GM18951 (cell line): ENCODE data around the gene AGAP1.

Experiments used
- POLR2A ChIP-seq: IDR thresholded peaks from 4 replicates; pipeline ENCODE4 v1.6.1; 2011; ENCODE audit warnings: mild to moderate bottlenecking; ENCODE audit not compliant: insufficient read length, insufficient read depth; ENCODE audit errors: extremely low read depth
- in situ Hi-C: fragments of 300-500 bp; cut with MboI; formaldehyde crosslinking; loops from one replicate; pipeline ENCODE4 v1.12.0; 2022; ENCODE audit warnings: low sequenced_read_pairs, mixed read lengths, inconsistent platforms; ENCODE audit not compliant: unreplicated experiment

AGAP1 gene

DNA sequence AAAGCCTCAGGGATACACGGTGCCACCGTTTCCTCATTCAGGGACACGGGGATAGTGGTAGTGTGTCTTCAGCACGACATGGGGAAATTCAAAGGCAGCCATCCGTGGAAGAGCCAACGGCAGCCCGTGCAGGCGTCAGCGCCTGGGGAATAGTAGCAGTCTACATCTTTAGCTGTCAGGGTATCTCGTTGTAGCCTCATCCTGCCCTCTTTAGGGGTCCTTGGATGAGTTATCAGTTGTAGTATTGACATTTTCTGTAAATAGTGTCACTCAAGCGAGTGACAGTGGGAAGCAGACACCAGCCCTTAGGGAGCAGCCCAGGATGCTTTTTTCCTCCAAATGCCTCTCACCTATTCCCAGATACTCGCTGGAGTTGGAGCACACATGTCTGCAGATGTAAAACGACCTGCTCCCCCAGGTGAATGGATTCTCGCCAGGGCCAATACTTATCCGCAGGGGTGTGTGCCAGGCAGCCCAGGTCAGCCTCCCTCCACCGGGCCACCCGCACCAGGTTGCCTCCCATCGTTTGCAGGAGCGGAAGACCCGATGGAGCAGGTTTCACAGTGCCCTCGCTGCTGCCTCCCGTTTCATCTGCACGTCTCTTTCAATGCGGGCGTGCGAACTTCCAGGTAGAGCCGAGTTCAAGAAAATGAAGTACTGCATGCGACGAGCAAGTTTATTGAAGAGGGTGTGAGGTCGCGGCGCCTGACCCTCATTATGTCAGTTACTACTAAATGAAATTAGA lies 41.0 kb downstream of the AGAP1 start:
- in situ Hi-C loops = no loop called here
- no peak for TF ChIP-seq POLR2A

DNA sequence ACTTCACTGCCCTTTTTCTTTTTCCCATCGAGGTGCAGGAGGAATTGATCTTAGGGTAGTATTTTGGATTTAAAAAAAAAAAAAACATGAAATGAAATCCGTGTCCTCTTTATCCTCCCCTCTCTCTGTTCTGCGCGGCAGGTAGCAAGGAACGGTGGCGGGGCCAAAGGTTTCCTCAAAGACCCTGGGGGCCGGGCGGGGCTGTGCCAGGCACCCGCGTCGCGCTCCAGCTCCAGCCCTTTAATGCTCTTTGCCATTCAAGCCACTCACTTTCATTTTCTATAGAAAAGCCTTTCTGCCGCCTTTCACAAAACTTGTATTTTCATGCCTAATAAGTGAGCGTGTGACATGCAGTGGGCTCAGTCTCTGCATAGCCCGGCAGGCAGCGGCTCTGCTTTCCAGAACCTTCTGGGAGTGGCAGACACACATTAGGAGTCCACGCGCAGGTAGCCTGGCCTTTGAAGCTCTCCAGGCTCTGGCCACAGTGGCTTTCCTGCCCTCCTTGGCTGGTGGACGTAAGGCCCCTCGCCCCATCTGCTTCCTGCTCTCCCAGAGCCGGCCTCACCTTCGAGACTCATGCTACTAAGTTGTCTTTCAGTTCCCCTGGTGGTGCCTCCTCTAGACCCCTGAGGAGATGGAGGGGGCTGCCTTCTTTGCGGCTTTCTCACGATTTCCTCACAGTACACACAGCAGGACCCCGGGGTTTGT lies 41.7 kb downstream of the AGAP1 start:
- TF ChIP-seq POLR2A = no peak
- in situ Hi-C loops = no loop called here

DNA sequence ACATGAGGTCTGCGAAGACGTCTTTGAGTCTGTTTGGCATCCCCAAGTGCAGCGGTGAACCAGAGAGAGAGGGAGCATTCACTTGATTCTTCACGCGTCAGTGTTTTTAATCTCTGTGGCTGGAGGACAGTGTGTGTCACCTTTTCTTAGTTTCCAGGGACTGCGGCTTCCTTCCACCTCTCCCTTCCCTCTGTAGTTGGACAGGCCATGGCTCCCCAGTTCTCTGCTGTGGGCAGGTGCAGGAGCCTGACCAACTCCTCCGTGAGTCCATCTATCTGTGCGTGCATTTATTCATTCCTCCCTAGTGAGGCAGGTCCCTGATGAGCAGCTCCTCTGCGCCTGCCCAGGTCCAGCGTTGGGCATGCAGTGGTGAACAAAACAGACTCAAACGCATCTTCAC lies 42.9 kb downstream of the AGAP1 start:
- in situ Hi-C loops = no loop called here
- no peak for TF ChIP-seq POLR2A

DNA sequence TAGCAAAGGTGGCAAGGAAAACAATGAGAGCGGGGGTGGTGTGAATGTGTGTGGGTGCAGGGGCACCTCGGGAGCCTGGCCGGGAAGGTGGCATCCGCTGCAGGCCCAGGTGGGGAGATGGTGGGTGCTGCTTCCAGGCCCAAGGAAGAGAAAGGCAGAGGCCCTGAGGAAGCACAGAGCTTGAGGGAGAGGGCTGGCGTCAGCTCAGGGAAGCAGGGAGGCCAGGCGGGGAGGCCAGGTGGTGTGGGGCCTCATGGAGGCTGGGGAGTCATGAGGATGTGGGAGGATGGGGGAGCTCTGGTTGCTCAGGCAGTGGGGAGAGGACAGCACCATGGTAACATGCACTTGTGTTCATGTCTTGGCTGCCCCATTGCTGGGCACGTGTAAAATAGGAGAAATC lies 43.3 kb downstream of the AGAP1 start:
- no peak for TF ChIP-seq POLR2A
- in situ Hi-C loops = no loop called here

DNA sequence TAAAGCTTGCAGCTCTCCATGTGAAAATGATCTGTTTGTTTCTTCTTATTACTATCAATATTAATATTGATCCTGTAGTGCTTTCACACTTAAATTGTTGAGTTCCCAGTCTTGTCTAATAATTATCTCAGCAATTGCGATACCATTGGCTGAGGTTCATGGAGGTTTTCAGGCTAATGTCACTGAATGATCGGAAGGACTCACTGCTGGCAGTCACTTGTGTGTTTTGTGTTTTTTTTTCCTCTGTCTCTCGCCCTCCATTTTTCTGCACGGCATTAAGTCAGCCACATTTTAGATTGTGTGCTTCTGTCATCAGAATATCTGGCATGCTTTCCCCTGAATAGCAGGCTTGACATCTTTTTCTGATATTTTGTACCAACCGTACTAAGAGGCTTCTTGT lies 43.7 kb downstream of the AGAP1 start:
- in situ Hi-C loops = no loop called here
- TF ChIP-seq POLR2A = no peak

DNA sequence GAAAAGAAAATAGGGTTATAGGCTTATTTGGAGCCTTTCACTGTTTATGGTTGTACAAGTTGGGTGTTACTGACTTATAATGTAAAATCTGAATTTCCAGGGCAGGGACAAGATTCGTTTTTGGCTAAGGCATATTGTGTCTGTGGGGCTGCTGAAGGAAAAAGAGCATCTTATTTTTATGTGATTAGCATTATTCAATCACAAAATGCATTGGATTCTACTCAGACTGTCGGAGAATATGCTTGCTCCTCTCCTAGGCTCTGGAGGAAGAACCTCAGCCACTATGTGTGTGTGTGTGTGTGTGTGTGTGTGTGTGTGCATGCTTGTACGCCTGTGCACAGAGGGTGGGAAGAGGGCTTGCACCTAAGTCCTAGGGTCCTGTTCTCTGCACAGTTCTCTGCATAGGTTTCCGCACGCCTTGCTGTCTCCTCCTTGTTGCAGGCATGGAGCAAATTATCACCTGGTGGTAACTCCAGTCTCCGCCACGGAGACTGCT lies 44.3 kb downstream of the AGAP1 start:
- TF ChIP-seq POLR2A = no peak
- in situ Hi-C loops = no loop called here

DNA sequence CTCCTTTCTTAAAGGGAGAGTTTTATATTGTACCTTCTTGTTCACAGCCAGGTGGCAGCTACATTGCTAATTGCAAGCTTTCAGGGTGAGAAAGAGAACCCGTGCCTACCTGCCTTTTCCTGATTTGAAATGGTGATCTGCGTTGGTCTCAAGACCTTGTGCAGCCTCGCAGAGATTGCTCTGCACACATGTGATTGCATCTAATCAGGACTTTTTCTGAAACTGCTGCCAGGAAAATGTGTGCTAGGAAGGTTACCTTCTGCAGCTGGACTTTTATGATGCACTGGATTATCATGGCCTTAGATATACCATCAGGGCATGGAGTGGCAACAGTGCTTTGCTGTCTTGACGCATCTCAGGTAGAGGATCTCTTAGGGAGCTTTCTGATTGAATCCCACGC lies 45.1 kb downstream of the AGAP1 start:
- TF ChIP-seq POLR2A = no peak
- in situ Hi-C loops = no loop called here

DNA sequence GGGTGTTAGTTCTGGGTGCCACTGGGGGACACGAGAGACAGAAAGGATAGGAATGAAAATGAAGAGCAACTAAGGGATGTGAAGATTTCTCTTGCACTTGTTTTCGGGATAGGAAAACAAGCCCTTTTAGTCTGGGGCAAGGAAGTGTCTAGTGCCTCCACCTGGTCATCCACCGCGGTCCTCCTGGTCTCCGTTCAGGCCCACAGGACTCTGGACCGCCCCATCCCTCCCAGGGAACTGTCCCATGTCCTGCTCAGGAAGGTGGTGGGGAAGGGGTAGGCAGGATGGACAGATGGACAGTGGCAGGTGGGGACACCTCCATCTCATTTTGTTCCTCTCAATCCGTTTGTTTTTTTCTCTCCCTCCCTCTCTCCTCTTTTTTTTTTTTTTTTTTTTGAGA lies 45.9 kb downstream of the AGAP1 start:
- TF ChIP-seq POLR2A = no peak

DNA sequence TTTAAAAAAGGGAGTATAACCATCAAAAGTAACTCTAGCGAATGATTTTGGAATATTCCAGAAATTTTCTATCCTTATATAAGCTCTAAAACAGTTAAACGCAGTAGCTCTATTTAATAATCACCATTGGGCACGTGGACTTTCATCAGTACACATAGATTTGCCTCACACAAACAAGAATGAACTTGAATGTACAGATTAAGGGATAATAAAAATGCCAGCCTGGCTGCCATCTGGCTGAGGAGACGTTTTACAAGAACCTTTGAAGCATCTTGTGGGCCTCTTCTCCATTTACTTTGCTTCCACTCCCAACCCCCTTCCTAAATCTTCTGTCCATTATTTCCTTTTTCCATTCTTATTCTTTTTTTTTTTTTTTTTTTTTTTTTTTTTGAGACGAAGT lies 47.2 kb downstream of the AGAP1 start:
- TF ChIP-seq POLR2A = no peak
- in situ Hi-C loops = no loop called here

More for the DNA sequence above, 45.9 kb downstream of the AGAP1 start:
- in situ Hi-C loops = no loop called here

DNA sequence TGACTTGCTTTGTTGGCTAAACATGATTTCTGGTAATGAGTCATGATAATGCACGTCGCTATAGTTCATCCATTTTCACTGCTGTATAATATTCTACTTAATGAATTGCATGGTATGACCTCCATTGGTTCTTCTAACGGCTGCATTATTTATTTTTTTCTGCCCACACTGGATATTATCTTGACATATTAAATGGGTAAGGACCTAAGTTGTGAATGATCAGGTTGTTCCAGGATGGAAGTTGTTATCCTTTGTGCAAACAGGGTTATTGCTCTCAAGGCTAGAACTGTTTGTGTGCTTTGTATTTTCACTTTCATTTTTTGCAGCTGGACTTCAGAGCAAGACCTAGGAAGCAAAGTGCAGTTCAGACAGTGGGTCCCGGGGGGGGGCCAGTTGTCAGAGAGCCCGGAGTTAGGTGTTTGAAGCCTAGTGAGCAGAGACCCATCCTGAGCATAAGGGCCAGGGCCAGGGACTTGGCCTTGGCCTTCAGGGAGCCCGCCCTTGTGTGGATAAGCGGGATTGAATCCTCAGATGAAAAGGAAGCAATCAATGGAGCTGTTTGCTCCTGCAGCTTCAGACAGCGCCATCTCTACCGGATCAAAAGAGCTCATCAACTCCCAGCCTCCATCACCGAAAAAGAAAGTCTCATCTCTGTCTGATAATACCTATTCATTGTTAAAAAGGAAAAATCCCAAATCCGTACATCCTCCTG lies 48.2 kb downstream of the AGAP1 start:
- in situ Hi-C loops = no loop called here
- no peak for TF ChIP-seq POLR2A

DNA sequence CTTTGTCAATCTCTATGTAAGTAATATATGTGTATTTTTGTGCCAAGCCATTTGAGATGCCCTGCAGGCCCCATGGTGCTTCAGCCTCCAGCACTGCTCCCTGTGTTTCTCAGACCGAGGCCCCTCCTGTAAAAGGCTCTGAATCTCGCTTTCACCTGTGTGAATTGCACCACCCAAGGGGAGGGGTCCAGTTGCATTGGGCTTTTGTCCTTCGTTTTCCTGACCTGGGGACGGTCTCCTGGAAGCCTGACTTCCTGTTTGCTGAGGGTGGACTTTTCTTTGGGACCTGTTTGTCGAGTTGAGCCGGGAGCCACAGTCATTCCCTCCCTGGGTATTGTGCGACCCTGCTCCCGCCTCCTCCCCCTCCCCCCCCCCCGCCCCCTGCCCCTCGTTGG lies 48.9 kb downstream of the AGAP1 start:
- TF ChIP-seq POLR2A = no peak
- in situ Hi-C loops = no loop called here

DNA sequence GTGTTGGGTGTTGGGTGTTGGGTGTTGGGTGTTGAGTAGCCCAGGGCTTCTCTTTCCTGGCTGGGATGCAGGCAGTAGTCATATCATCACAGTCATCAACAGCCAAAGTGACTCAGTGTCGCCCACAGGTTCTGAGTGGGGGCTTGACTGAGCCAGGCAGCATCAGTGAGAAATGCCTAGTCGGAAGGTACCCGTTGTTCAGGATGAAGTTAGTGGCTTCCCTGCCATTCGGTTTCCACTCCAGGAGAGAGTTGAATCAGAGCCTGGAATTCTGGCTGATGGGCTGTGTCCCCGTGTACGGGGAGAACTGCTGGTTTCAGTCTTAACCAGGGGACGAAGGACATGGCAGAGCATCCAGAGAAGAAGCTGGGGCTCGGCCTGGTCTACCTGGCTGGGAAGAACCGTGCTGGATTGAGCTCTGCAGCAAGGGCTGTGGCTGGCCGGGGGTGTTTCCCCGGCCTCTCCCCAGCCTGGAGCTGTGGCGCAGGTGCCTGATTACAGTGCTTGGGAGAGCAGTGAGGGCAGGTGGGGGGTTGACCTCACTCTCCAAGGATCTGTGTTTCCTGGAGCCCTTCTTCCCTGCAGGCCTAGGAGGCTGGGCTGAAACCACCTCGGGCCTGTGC lies 49.4 kb downstream of the AGAP1 start:
- in situ Hi-C loops = no loop called here
- TF ChIP-seq POLR2A = no peak
